Endothelial cell of umbilical vein (primary cell): ENCODE measurements around the gene NOD1. TPM values are rescaled to one million over a fixed set of nuclear protein-coding genes. Genes with fewer than 3 reads are reported as not detected.

Source experiments
- BruUV-seq: library from RNA; stranded (reverse); fragments of 400-500 nt; replicated peaks from 2 replicates; lab custom pipeline; 2021; lab: Mats Ljungman, UMichigan
- CTCF ChIA-PET: fragments of 300-600, 350-600 bp; sonication (Branson Sonifier 250); formaldehyde crosslinking; loops from one replicate; lab custom pipeline; 2021; ENCODE audit warnings: antibody characterized with exemption, inconsistent platforms; lab: Charles Lee
- POLR2A ChIA-PET: fragments of 300-600, 350-600 bp; sonication (Branson Sonifier 250); formaldehyde crosslinking; loops from one replicate; lab custom pipeline; 2021; ENCODE audit warnings: antibody characterized with exemption, inconsistent platforms; lab: Charles Lee
- DNase-seq: peaks from one replicate; pipeline ENCODE4 v3.0.0-alpha.2; 2011; ENCODE audit warnings: low read depth, low spot score
- FAIRE-seq: peaks from 2 replicates; lab custom pipeline; 2011; peaks lifted over from hg19 to GRCh38; lab: Jason Lieb, UNC
- H2AFZ ChIP-seq: 2 replicates; pipeline ENCODE4 v1.6.0; 2012; ENCODE audit warnings: low read depth, low read length, control low read depth, inconsistent platforms
- H3K27ac ChIP-seq: 2 replicates; pipeline ENCODE4 v1.5.1; 2011; ENCODE audit warnings: low read depth, mild to moderate bottlenecking, control low read depth, low read length, moderate library complexity; ENCODE audit not compliant: insufficient read depth
- H3K27me3 ChIP-seq, 2 experiments: 2 replicates each; pipeline versions ENCODE4 v1.6.0 to v1.6.1; 2011; ENCODE audit warnings: low read length in 2 of 2, mixed read lengths in 1 of 2; ENCODE audit not compliant: control insufficient read depth in 2 of 2, insufficient read depth in 2 of 2
- H3K36me3 ChIP-seq, 2 experiments: 2 replicates in 1 of 2; 3 replicates in 1 of 2; pipeline ENCODE4 v1.5.1; 2011; ENCODE audit warnings: low read length in 2 of 2, mild to moderate bottlenecking in 1 of 2, moderate library complexity in 1 of 2; ENCODE audit not compliant: control insufficient read depth in 2 of 2, insufficient read depth in 2 of 2; ENCODE audit errors: extremely low read depth in 1 of 2
- H3K4me1 ChIP-seq: 3 replicates; pipeline ENCODE4 v1.5.1; 2011; ENCODE audit warnings: mild to moderate bottlenecking, low read length; ENCODE audit not compliant: control insufficient read depth, insufficient read depth; ENCODE audit errors: extremely low read depth
- H3K4me2 ChIP-seq: 2 replicates; pipeline ENCODE4 v1.6.1; 2011; ENCODE audit warnings: low read length, control low read depth, mixed read lengths; ENCODE audit not compliant: insufficient read depth
- H3K4me3 ChIP-seq, 3 experiments: fragments of 200-600 bp in 1 of 3; sonication (generic), shearing (Covaris generic) in 1 of 3; replicated peaks in 1 of 3; 2 replicates each; pipeline ENCODE4 v1.5.1; 2011 to 2016; ENCODE audit warnings: control low read depth in 3 of 3, low read length in 3 of 3, mild to moderate bottlenecking in 2 of 3, inconsistent platforms in 1 of 3, low read depth in 1 of 3, moderate library complexity in 1 of 3; ENCODE audit not compliant: insufficient read depth in 1 of 3
- H3K79me2 ChIP-seq: 2 replicates; pipeline ENCODE4 v1.6.0; 2012; ENCODE audit warnings: low read length, inconsistent platforms; ENCODE audit not compliant: control insufficient read depth, insufficient read depth
- H3K9ac ChIP-seq: replicated peaks from 2 replicates; pipeline ENCODE3; 2011; ENCODE audit warnings: low read length, control low read depth; ENCODE audit not compliant: insufficient read depth; ENCODE audit errors: extremely low read depth
- H3K9me1 ChIP-seq: replicated peaks from 3 replicates; pipeline ENCODE4 v1.6.0; 2011; ENCODE audit warnings: mild to moderate bottlenecking, low read length; ENCODE audit not compliant: control insufficient read depth, insufficient read depth; ENCODE audit errors: extremely low read depth
- H3K9me3 ChIP-seq: replicated peaks from 2 replicates; pipeline ENCODE4 v1.5.1; 2012; ENCODE audit warnings: low read length, inconsistent platforms; ENCODE audit not compliant: control insufficient read depth, insufficient read depth
- H4K20me1 ChIP-seq: replicated peaks from 2 replicates; pipeline ENCODE3; 2011; ENCODE audit warnings: mild to moderate bottlenecking, low read length; ENCODE audit not compliant: control insufficient read depth, insufficient read depth; ENCODE audit errors: extremely low read depth
- EZH2 ChIP-seq: IDR thresholded peaks from 2 replicates; pipeline ENCODE4 v1.6.1; 2012; ENCODE audit warnings: borderline replicate concordance, low read depth, mild to moderate bottlenecking, moderate library complexity, low read length, inconsistent platforms; ENCODE audit not compliant: severe bottlenecking
- FOS ChIP-seq: IDR thresholded peaks from 2 replicates; pipeline ENCODE4 v1.6.1; 2011; ENCODE audit warnings: mild to moderate bottlenecking, low read length, moderate library complexity, borderline replicate concordance; ENCODE audit not compliant: insufficient read depth
- GATA2 ChIP-seq: IDR thresholded peaks from 2 replicates; pipeline ENCODE4 v1.7.0; 2011; ENCODE audit warnings: low read depth, mild to moderate bottlenecking, moderate library complexity, mixed read lengths, low read length; ENCODE audit not compliant: insufficient read length, insufficient read depth
- JUN ChIP-seq: IDR thresholded peaks from 2 replicates; pipeline ENCODE4 v1.6.1; 2011; ENCODE audit warnings: borderline replicate concordance, low read depth; ENCODE audit not compliant: insufficient read length, insufficient read depth
- MYC ChIP-seq: IDR thresholded peaks from one replicate; pipeline ENCODE4 v1.6.1; 2011; ENCODE audit warnings: mild to moderate bottlenecking, low read depth, low read length
- POLR2A ChIP-seq: IDR thresholded peaks from 2 replicates; pipeline ENCODE4 v1.6.1; 2012; ENCODE audit warnings: low read depth, mild to moderate bottlenecking, control low read depth, low read length
- POLR2AphosphoS5 ChIP-seq: IDR thresholded peaks from 2 replicates; pipeline ENCODE4 v1.6.1; 2012; ENCODE audit warnings: low read depth, mild to moderate bottlenecking, control low read depth, low read length, moderate library complexity; ENCODE audit not compliant: insufficient read depth
- dilution Hi-C: fragments of 300-500 bp; cut with MboI; formaldehyde crosslinking; loops from one replicate; pipeline ENCODE4 v1.15.0; 2019; ENCODE audit warnings: low sequenced_read_pairs; ENCODE audit not compliant: extremely low pct_ligation_motif_present
- intact Hi-C: fragments of 100-400 bp; cut with micrococcal nuclease; formaldehyde crosslinking; loops from one replicate; pipeline ENCODE4 v1.10.0; 2022
- polyA plus RNA-seq, 4 experiments: library from polyadenylated mRNA; depleted of rRNA in 3 of 4; stranded (reverse) in 3 of 4; unstranded in 1 of 4; fragments of >200 nt; gene quantifications; 2 replicates each; pipeline versions ENCODE4 v1.2.1 to v1.2.3, GENCODE V29; 2011 to 2012; ENCODE audit warnings: missing spikeins in 1 of 4
- total RNA-seq: library from RNA; stranded (reverse); gene quantifications from 2 replicates; pipeline ENCODE4 v1.2.3, GENCODE V29; 2021
- TF ChIP-seq, protein P1 (sequence below), 2 donors: IDR thresholded peaks; 1 replicate in 1 of 2; 2 replicates in 1 of 2; pipeline ENCODE4 v1.5.1; 2011; ENCODE audit warnings: low read length in 2 of 2, mild to moderate bottlenecking in 2 of 2, moderate library complexity in 2 of 2, control low read depth in 1 of 2, inconsistent platforms in 1 of 2, low read depth in 1 of 2; ENCODE audit not compliant: insufficient read depth in 1 of 2; ENCODE audit errors: extremely low read depth in 1 of 2
- TF ChIP-seq, protein P2 (sequence below): IDR thresholded peaks from 2 replicates; pipeline ENCODE4 v1.6.1; 2011; ENCODE audit not compliant: insufficient read depth, insufficient read length

Gene NOD1
- total and polyA plus RNA-seq, 2 donors (not counting 3 experiments of a cell fraction or from before 2014, with no cell fraction given): 22.1 to 39.2 TPM

DNA sequence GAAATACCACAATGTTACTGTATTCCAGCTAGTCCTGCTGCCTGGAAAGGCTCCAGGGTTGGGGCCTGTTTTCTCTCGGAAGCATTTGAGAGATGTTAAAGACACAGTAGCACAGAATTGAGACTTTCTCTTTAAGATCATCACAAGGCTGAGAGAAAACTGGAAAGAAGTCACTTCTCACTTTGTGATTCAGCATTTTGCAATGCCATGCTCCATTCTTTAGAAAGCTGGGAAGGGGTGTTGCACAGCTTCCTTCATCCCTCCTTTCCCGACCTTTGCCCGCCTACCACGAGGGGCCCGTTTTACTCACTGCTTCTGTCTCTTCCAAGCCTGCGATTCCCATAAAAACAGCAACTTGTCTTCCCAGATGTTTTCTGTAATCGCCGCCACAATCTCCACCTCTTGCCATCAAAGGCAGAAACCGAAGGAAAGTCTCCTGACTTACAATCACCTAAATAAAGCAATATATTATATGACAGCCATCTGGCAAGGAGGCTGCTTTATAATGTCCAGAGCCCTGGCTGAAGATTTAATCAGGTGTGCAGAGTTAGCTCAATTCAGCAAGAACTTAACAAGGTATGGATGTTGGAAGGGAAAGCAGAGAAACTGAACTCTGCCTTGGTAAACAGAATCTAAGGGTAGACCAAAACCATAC lies 18.9 kb downstream of the NOD1 start:
- peak overlapping the region; percentile 56 for H3K27ac ChIP-seq
- H2AFZ ChIP-seq: peak overlapping the region; percentile 25
- H3K9ac ChIP-seq: peak overlapping the region; percentile 35
- peaks cover 12 to 29% of the 10 kb centered on the region in 2 experiments for H3K36me3 ChIP-seq
- dilution Hi-C loops (no loop called here), intact Hi-C loops (loop anchor here (1.0 to 2.0 kb wide), 2 partner anchors 10 to 175 kb away; partner anchors contain the start of gene ZNRF2)
- H3K79me2 ChIP-seq: peaks cover 16% of the 10 kb centered on the region
- H3K4me1 ChIP-seq: peaks cover 18% of the 10 kb centered on the region
- TF ChIP-seq EZH2 (no peak), GATA2 (no peak), POLR2A (no peak), JUN (no peak), MYC (no peak), POLR2AphosphoS5 (peak; percentile 37)
- H3K4me2 ChIP-seq: peak overlapping the region; percentile 55
- DNase-seq: peak; percentile 79
- H3K27me3 ChIP-seq: no peaks in the 10 kb centered on the region
- H3K4me3 ChIP-seq: no peak overlapping the region
- no peaks in the 10 kb centered on the region for H3K9me1 ChIP-seq
- ChIA-PET CTCF (interaction anchor here (0.8 to 3.3 kb wide), 9 partner anchors 9 to 295 kb away, joined by 3 to 26 read pairs (median 7); partner anchors contain the start of gene NOD1), POLR2A (interaction anchor here (1.0 to 1.6 kb wide), 2 partner anchors 10 to 14 kb away, joined by 3 to 6 read pairs; no protein-coding TSS in a partner anchor)
- peak; percentile 91 for FAIRE-seq
- H3K9me3 ChIP-seq: no peaks in the 10 kb centered on the region
- BruUV-seq: no TSS peak
- no peaks in the 10 kb centered on the region for H4K20me1 ChIP-seq

DNA sequence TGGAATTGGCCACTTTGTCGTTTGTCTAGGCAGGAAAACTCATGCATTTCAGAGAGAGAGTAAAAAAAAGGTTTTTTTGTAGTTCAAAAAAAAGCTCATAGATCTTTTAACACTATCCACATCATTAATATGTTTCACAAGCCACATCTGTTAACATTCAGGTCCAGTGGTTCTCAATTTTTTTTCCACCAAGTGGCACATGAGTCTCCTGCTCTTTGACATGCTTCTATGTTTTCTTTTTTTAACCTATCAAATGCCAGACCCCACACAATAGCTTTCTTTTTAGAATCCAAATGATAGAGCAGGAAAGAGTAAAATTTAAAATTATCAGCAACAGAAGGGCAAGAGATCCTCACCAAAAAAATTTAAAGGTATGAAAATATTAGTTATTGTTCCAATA lies 20.3 kb downstream of the NOD1 start:
- no peak overlapping the region for H3K27ac ChIP-seq
- H3K27me3 ChIP-seq: no peaks in the 10 kb centered on the region
- H3K4me1 ChIP-seq: peaks cover 18% of the 10 kb centered on the region
- H3K79me2 ChIP-seq: peaks cover 6% of the 10 kb centered on the region
- no TSS peak for BruUV-seq
- no peaks in the 10 kb centered on the region for H3K9me3 ChIP-seq
- TF ChIP-seq GATA2 (no peak), MYC (no peak), JUN (no peak), POLR2A (no peak), EZH2 (no peak), POLR2AphosphoS5 (no peak), FOS (no peak)
- TF ChIP-seq, protein P1, sequence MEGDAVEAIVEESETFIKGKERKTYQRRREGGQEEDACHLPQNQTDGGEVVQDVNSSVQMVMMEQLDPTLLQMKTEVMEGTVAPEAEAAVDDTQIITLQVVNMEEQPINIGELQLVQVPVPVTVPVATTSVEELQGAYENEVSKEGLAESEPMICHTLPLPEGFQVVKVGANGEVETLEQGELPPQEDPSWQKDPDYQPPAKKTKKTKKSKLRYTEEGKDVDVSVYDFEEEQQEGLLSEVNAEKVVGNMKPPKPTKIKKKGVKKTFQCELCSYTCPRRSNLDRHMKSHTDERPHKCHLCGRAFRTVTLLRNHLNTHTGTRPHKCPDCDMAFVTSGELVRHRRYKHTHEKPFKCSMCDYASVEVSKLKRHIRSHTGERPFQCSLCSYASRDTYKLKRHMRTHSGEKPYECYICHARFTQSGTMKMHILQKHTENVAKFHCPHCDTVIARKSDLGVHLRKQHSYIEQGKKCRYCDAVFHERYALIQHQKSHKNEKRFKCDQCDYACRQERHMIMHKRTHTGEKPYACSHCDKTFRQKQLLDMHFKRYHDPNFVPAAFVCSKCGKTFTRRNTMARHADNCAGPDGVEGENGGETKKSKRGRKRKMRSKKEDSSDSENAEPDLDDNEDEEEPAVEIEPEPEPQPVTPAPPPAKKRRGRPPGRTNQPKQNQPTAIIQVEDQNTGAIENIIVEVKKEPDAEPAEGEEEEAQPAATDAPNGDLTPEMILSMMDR (IDR thresholded peaks at IDR 0.05; ENCODE audit: extremely low read depth in 1 of 2, insufficient read depth in 1 of 2, low read depth in 1 of 2, low read length in 2 of 2): no peak
- TF ChIP-seq, protein P2, sequence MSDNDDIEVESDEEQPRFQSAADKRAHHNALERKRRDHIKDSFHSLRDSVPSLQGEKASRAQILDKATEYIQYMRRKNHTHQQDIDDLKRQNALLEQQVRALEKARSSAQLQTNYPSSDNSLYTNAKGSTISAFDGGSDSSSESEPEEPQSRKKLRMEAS: no peak
- no peaks in the 10 kb centered on the region for H4K20me1 ChIP-seq
- H2AFZ ChIP-seq: no peak overlapping the region
- POLR2A ChIA-PET: no interaction called here
- DNase-seq (no peak), FAIRE-seq (no peak)
- no peak overlapping the region for H3K9ac ChIP-seq
- CTCF ChIA-PET: interaction anchor here (2.4 to 3.3 kb wide), 3 partner anchors 9 to 105 kb away, joined by 7 to 16 read pairs (median 9); no protein-coding TSS in a partner anchor
- H3K4me3 ChIP-seq: no peak overlapping the region
- H3K36me3 ChIP-seq: peaks cover 12 to 33% of the 10 kb centered on the region in 2 experiments
- intact Hi-C loops (loop anchor here (2.0 kb wide), 1 partner anchor 174 kb away; the partner anchor contains the start of gene ZNRF2), dilution Hi-C loops (no loop called here)
- no peaks in the 10 kb centered on the region for H3K9me1 ChIP-seq
- no peak overlapping the region for H3K4me2 ChIP-seq
